CD4-positive, alpha-beta T cell treated with Interferon gamma for 1 hour (primary cell): ENCODE data around the gene EPM2AIP1.
"Not testable (repeated sequence)": the region's sequence is repeated elsewhere in the genome, so short reads cannot be mapped to it uniquely, and the experiment has no call there.

Experiments
- DNase-seq: peaks from one replicate; pipeline ENCODE4 v3.0.0-alpha.2; 2020

Gene EPM2AIP1

DNA sequence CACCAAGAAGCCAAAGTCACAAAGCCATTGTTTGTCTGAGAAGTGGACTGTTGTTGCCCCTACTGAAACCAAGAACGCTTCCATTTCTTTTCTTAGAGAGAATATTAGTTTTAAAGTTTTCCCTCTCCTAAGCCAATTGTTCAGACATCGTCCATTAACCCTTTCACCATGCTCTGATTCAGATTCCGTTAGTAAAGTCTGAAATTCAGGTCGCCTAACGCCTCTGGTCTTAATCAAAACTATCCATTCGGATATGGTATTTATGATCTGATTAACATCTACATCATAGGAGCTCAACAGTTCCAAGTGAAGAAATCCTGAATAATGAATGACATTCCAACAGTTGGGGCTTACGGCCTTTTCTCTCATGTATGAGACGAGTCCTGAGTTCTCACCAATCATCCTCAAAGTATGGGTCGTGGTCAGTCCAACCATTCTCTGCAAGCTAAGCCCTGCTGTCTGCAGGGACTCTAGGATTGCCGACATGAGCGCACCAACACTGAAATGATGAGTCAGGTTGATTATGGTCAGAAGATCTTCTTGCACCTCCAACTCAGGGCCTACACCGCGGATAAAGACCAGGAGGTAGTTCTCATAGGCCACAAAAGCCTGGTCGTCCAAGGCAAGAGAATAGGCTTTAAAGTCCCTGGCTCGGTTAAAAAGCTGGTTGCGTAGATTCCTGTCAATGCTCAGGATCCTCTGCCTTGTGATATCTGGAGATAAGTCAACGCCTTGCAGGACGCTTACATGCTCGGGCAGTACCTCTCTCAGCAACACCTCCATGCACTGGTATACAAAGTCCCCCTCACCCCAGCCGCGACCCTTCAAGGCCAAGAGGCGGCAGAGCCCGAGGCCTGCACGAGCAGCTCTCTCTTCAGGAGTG lies 767 bp downstream of the EPM2AIP1 start:
- DNase-seq = peak; percentile 18

GRCh38 chr3:36991147-36991546 lies 1.8 kb downstream of the EPM2AIP1 start:
- DNase-seq = no peak

DNA sequence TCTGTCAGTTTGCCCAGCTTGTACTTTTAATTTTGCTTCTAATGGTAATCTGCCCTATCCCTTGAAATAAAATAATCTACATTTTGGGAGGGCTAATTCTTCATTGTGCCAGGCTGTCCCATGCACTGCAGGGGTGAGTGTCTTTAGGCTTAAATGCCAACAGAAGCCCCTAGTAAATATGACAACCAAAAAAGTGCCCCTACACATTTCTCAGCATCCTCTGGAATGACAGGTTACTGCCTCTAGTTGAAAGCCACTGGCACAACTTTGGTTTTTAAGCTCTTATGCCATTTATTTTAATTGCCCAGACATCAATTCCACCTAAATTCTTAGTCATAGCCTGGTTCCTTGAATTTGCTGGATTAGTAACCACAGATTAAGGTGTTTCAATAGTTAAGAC lies 3.4 kb downstream of the EPM2AIP1 start:
- DNase-seq = no peak

- DNase-seq = no peak
These were observed 3.9 kb downstream of the EPM2AIP1 start for GRCh38 chr3:36989005-36989404.

- no peak for DNase-seq
These were observed 4.6 kb downstream of the EPM2AIP1 start for GRCh38 chr3:36988356-36988755.

GRCh38 chr3:36981006-36981405 lies 11.9 kb downstream of the EPM2AIP1 start:
- DNase-seq = no peak

- no peak for DNase-seq
These were observed 19.8 kb downstream of the EPM2AIP1 start for GRCh38 chr3:36973139-36973538.

DNA sequence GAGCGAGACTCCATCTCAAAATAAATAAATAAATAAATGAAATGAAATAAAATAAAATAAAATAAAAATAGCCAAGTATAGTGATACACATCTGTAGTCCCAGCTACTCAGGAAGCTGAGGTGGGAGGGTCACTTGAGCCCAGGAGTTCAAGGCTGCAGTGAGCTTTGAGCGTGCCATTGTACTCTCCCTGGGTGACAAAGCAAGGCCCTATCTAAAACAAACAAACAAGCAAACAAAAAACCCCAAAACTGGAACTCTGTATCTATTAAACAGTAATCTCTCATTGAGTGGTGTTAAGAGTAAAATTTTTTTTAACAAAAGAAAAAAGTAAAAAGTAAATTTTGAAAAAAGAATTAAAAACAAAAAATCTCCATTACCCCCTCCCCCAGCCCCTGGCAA lies 20.8 kb downstream of the EPM2AIP1 start:
- no peak for DNase-seq

- peak; percentile 79 for DNase-seq
These were observed 23.1 kb downstream of the EPM2AIP1 start for GRCh38 chr3:36969540-36970432.

- no peak for DNase-seq
These were observed 23.8 kb downstream of the EPM2AIP1 start for GRCh38 chr3:36969085-36969484.

DNA sequence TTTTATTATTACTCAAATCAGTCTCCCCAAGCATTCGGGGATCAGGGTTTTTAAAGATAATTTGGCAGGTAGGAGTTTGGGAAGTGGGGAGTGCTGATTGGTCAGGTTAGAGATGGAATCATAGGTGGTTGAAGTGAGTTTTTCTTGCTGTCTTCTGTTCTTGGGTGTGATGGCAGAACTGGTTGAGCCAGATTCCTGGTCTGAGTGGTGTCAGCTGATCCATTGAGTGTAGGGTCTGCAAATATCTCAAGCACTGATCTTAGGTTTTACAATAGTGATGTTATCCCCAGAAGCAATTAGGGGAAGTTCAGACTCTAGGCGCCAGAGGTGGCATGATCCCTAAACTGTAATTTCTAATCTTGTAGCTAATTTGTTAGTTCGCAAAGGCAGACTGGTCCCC lies 27.5 kb downstream of the EPM2AIP1 start:
- no peak for DNase-seq

DNA sequence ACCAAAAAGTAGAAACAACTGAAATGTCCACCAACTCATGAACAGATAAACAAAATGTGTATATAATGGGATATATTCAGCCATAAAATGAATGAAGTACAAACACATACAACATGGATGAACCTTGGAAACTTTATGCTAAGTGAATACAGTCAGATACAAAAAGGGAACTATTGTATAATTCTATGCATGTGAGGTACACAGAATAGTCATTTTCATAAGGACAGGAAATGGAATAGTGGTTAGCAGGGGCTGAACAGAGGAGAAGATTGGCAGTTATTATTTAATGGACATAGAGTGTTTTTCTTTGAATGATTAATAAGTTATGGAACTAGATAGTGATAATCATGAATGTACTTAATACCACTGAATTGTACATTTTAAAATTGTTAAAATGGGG lies 28.1 kb downstream of the EPM2AIP1 start:
- DNase-seq = no peak

DNA sequence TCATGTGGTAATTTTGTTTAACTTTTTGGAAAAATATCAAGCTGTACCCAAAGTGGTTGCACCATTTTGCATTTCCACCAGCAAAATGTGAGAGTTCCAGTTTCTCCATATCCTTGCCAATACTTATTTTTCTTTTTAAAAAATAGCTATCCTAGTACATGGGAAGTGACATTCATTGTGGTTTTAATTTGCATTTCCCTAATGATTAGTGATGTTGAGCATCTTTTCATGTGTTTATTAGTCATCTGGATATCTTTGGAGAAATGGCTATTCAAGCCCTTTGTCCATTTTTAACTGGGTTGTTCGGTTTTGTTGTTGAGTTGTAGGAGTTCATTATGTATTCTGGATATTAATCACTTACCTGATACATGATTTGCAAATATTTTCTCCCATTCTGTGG lies 28.6 kb downstream of the EPM2AIP1 start:
- no peak for DNase-seq

GRCh38 chr3:36963008-36963407 lies 29.9 kb downstream of the EPM2AIP1 start:
- not testable (repeated sequence) for DNase-seq

DNA sequence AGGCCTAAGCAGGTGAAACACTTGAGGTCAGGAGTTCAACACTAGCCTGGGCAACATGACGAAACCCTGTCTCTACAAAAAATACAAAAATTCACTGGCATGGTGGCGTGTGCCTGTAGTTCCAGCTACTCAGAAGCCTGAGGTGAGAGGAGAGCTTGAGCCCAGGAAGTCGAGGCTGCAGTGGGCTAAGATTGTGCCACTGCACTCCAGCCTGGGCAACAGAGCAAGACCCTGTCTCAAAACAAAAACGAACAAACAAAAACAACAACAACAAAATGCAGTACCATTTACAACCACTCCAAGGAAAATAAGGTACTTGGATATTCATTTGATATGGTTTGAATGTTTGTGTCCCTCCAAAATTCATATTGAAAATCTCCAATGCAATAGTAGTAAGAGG lies 32.4 kb downstream of the EPM2AIP1 start:
- no peak for DNase-seq

GRCh38 chr3:36959821-36960220 lies 33.1 kb downstream of the EPM2AIP1 start:
- no peak for DNase-seq

DNA sequence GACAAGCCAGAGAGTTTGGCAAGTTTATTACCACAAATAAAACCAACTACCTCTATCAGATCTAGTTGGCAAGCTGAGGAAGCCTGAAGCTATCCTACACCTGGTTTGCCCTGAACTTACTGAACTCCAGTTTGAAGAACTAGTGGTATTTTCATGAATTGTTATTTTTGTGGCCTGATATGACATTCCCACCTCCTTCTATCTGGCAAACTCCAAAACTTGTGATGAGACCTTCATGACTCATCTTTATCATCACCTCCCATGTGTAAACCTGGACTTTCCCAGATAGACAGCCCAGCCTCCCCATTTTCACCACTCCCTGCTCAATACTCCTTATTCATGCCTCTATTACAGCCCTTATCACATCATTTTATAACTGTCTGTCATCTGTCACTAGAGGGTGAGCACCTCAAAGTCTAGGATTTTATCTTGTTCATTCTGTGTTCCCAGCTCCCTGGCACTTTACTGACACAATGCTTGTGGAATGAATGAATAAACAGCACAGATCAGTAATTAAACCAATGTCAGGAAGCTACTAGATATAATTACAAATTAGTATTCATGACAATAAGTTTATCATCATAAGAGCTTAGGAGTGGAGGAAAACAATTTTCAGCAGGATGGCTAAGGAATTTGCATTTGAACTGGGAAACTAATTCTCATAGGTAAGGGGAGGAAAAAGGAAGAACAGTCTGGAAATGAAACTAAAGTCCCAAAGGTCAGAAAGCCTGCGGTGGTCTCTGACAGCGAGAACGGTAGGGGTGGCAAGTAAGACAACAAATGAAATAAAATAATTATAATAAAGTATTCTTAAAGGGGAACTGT lies 34.9 kb downstream of the EPM2AIP1 start:
- peak; percentile 17 for DNase-seq

GRCh38 chr3:36957063-36957462 lies 35.9 kb downstream of the EPM2AIP1 start:
- DNase-seq = no peak

- DNase-seq = no peak
These were observed 36.8 kb downstream of the EPM2AIP1 start for GRCh38 chr3:36956155-36956554.

DNA sequence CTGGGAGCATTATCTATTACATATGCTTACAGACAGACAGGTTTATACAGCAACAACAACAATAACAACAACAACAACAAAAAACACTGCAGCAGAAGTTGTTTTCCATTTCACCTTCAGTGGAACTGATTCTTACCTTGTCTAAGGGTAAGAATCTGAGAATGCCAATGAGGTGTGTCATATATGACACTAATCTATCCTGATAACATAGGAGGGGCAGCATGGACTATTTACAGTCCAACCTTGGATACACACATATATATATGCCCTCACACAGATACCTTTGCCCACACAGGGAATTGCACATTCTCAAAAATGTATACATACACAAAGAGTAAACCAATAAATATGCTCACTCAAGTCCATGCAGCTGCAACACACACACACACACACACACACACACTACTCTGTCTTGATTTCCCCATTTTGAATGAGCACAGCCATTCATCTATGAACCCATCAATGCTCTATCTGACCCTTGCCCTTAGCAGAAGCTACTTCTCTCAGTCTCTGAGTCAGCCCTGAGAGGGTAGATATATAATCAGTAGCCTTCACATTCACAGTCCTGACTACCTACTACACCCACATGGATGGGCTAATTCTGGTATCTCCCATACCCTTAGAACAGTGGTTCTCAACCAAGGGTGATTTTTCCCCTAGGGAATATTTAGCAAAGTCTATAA lies 38.3 kb downstream of the EPM2AIP1 start:
- DNase-seq = no peak

DNA sequence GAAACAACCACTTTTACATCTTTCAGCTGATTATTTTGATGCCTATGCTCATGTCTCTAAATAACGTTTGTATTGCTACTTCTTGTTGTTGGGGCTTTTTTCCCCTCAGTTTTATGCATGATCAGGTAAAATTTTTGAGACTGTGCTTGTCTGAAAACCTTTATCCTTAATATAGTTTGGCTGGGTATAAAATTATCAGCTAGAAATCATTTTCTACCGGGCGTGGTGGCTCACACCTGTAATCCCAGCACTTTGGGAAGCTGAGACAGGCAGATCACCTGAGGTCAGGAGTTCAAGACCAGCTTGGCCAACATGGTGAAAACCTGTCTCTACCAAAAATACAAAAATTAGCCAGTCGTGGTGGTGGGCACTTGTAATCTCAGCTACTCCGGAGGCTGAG lies 45.1 kb downstream of the EPM2AIP1 start:
- DNase-seq = not testable (repeated sequence)

- no peak for DNase-seq
These were observed 47.5 kb downstream of the EPM2AIP1 start for GRCh38 chr3:36945333-36945980.
